ENCODE measurements around the gene FOXK1.

GRCh38 chr7:4739528-4739992 lies 57.5 kb downstream of the FOXK1 start:
- TF ChIP-seq ATF7 (IDR thresholded peaks at IDR 0.05) (no peak), NR3C1 (CRISPR knock-in tag; IDR thresholded peaks at IDR 0.05) (no peak), CTCF (IDR thresholded peaks at IDR 0.05 in 2 of 3, conservative IDR thresholded peaks at IDR 0.05 in 1 of 3; ENCODE audit: insufficient read depth in 2 of 3, low read depth in 1 of 3, low read length in 3 of 3) (peak; percentile 55 to 66 (median 56)), POLR2A (conservative IDR thresholded peaks at IDR 0.05) (no peak), NFATC3 (IDR thresholded peaks at IDR 0.05) (no peak), PCBP2 (IDR thresholded peaks at IDR 0.05; ENCODE audit: low read depth, low read length, poor library complexity, severe bottlenecking) (no peak), E2F5 (CRISPR knock-in tag; IDR thresholded peaks at IDR 0.05) (no peak), ZBTB11 (CRISPR knock-in tag; IDR thresholded peaks at IDR 0.05) (no peak), TAF1 (IDR thresholded peaks at IDR 0.05; ENCODE audit: control insufficient read depth, extremely low read depth, insufficient read depth, low read length, severe bottlenecking) (peak; percentile 26), SREBF1 (IDR thresholded peaks at IDR 0.05; ENCODE audit: borderline replicate concordance, low read depth, low read length) (no peak), SMC3 (conservative IDR thresholded peaks at IDR 0.05; ENCODE audit: insufficient read depth, low read depth, low read length) (no peak), PHTF2 (CRISPR knock-in tag; IDR thresholded peaks at IDR 0.05) (no peak), CHD1 (IDR thresholded peaks at IDR 0.05; ENCODE audit: low read length) (no peak)

Measured in K562 (cell line).